Stimulated activated CD4-positive, alpha-beta T cell treated with anti-CD3 and anti-CD28 coated beads, Interleukin-4, amount 100 ng/mL, for 24 hours (primary cell): ENCODE data around the gene AMOTL1.

Experiments used
- DNase-seq: peaks from one replicate; pipeline ENCODE4 v3.0.0-alpha.2; 2020

Gene AMOTL1

GRCh38 chr11:94742665-94743064 lies 25.5 kb upstream of the AMOTL1 start:
- no peak for DNase-seq

GRCh38 chr11:94746721-94747120 lies 21.4 kb upstream of the AMOTL1 start:
- DNase-seq = no peak

- DNase-seq = no peak
Observed at GRCh38 chr11:94747146-94747545, 21.0 kb upstream of the AMOTL1 start.

GRCh38 chr11:94747601-94748041 lies 20.5 kb upstream of the AMOTL1 start:
- no peak for DNase-seq

- no peak for DNase-seq
Observed at GRCh38 chr11:94749369-94749768, 18.8 kb upstream of the AMOTL1 start.

- DNase-seq = no peak
Observed at GRCh38 chr11:94750319-94751217, 17.6 kb upstream of the AMOTL1 start.

- DNase-seq = no peak
Observed at GRCh38 chr11:94751218-94751609, 16.9 kb upstream of the AMOTL1 start.

- no peak for DNase-seq
Observed at GRCh38 chr11:94751786-94752185, 16.4 kb upstream of the AMOTL1 start.

GRCh38 chr11:94753630-94754029 lies 14.5 kb upstream of the AMOTL1 start:
- DNase-seq = no peak

- DNase-seq = no peak
Observed at GRCh38 chr11:94754335-94754734, 13.8 kb upstream of the AMOTL1 start.

- no peak for DNase-seq
Observed at GRCh38 chr11:94754819-94755218, 13.3 kb upstream of the AMOTL1 start.

GRCh38 chr11:94755494-94755893 lies 12.7 kb upstream of the AMOTL1 start:
- no peak for DNase-seq

- DNase-seq = no peak
Observed at GRCh38 chr11:94757037-94757735, 11.0 kb upstream of the AMOTL1 start.

- DNase-seq = no peak
Observed at GRCh38 chr11:94758666-94759065, 9.5 kb upstream of the AMOTL1 start.

GRCh38 chr11:94759522-94759921 lies 8.6 kb upstream of the AMOTL1 start:
- DNase-seq = no peak

- DNase-seq = no peak
Observed at GRCh38 chr11:94760296-94760695, 7.9 kb upstream of the AMOTL1 start.

- no peak for DNase-seq
Observed at GRCh38 chr11:94762208-94762607, 5.9 kb upstream of the AMOTL1 start.

- DNase-seq = no peak
Observed at GRCh38 chr11:94762995-94763394, 5.2 kb upstream of the AMOTL1 start.

- DNase-seq = no peak
Observed at GRCh38 chr11:94766713-94767206, 1.4 kb upstream of the AMOTL1 start.

- no peak for DNase-seq
Observed at GRCh38 chr11:94767291-94767690, 865 bp upstream of the AMOTL1 start.

- DNase-seq = no peak
Observed at GRCh38 chr11:94768602-94769541, 716 bp downstream of the AMOTL1 start.

GRCh38 chr11:94769880-94770279 lies 1.7 kb downstream of the AMOTL1 start:
- no peak for DNase-seq
